Measurements from ENCODE around the gene LIN52.

Gene LIN52
- 8.1 to 27.5 (median 21.7) reads per million in 9 experiments for total RNA-seq

- H3K4me1 Mint-ChIP-seq (ENCODE audit: low read depth in 2 of 2), result peaks cover 21 to 34% of the 10 kb centered on the region in 2 donors
- H3K9me3 Mint-ChIP-seq, result no peaks in the 10 kb centered on the region
- peaks cover 13% of the 10 kb centered on the region for H3K36me3 Mint-ChIP-seq (ENCODE audit: insufficient read depth)
- ATAC-seq (replicated peaks) (peak; percentile 87), DNase-seq (peak; percentile 100)
- H3K27me3 Mint-ChIP-seq, result no peaks in the 10 kb centered on the region
- H3K4me3 Mint-ChIP-seq, result peak within 1 kb of the TSS; percentile 94 to 96
- H3K27ac Mint-ChIP-seq, result peak within 1 kb of the TSS; percentile 91 to 95
Measured at GRCh38 chr14:74084277-74085046, at the start of gene LIN52, which contains the start of gene ALDH6A1. Gene LIN52, plus strand, starts transcription at chr14:74084956. Its CDS starts 19 bp downstream, at chr14:74084975. Gene ALDH6A1, minus strand, starts transcription at chr14:74084453. Its CDS starts 59 bp downstream, at chr14:74084394.

- H3K36me3 Mint-ChIP-seq (ENCODE audit: insufficient read depth), result no peaks in the 10 kb centered on the region
Measured at GRCh38 chr14:74035556-74035955, 49.2 kb upstream of the LIN52 start.

DNA sequence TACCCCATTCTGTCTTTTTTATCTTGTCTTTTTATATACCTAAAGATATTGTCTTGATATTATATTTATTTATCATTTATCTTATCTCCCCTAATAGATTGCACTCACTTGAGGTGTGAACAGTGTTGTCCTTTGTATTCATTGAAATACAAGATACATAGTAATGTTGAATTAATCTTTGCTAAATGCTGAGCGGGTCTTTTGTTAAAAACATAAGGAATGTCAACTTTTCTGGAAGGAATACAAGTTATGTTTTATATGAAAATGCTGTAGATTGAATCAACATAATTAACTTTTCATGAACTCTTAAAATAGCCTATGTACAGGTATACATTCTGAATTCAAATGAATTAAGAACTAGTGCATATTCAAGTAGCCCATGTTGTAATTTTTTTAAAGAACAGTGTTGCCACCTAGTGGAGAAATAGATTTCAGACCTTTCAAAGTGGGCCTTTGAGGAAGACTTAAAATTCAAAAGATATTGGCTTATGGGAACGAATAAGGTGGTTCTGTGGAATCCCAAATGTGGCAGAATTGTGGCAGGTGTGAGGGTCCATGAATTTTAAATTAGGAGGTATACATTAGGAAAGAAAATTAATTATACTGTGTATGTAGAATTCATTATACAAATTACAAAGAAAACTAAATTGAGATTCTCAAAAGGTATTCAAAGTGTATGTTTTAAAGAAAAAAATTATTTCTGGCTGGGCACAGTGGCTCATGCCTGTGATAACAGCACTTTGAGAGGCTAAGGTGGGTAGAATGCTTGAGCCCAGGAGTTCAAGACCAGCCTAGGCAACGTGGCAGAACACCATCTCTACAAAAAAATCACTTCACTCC, 46.5 kb upstream of the LIN52 start:
- Mint-ChIP-seq H3K4me3 (no peak overlapping the region), H3K27ac (no peak overlapping the region), H3K36me3 (ENCODE audit: insufficient read depth) (no peaks in the 10 kb centered on the region), H3K4me1 (ENCODE audit: low read depth in 2 of 2) (no peaks in the 10 kb centered on the region), H3K9me3 (no peaks in the 10 kb centered on the region), H3K27me3 (no peaks in the 10 kb centered on the region)
- DNase-seq, result peak in 2 of 3 experiments; percentile 20 to 33
- ATAC-seq (replicated peaks), result peak; percentile 49

More at GRCh38 chr14:74035556-74035955, 49.2 kb upstream of the LIN52 start:
- H3K4me1 Mint-ChIP-seq (ENCODE audit: low read depth in 2 of 2), result no peaks in the 10 kb centered on the region
- H3K27me3 Mint-ChIP-seq, result no peaks in the 10 kb centered on the region
- DNase-seq, result no peak
- no peak overlapping the region for H3K27ac Mint-ChIP-seq
- ATAC-seq (replicated peaks), result no peak
- no peaks in the 10 kb centered on the region for H3K9me3 Mint-ChIP-seq
- no peak overlapping the region for H3K4me3 Mint-ChIP-seq

- ATAC-seq (replicated peaks) (no peak), DNase-seq (no peak)
- Mint-ChIP-seq H3K4me3 (no peak overlapping the region), H3K27me3 (no peaks in the 10 kb centered on the region), H3K9me3 (no peaks in the 10 kb centered on the region), H3K27ac (peak overlapping the region in 1 of 2 donors; percentile 68), H3K4me1 (ENCODE audit: low read depth in 2 of 2) (no peaks in the 10 kb centered on the region), H3K36me3 (ENCODE audit: insufficient read depth) (no peaks in the 10 kb centered on the region)
Measured at GRCh38 chr14:74042296-74042695, 42.5 kb upstream of the LIN52 start.

GRCh38 chr14:74045522-74045921, 39.2 kb upstream of the LIN52 start:
- DNase-seq (no peak), ATAC-seq (replicated peaks) (no peak)
- Mint-ChIP-seq H3K27me3 (no peaks in the 10 kb centered on the region), H3K36me3 (ENCODE audit: insufficient read depth) (no peaks in the 10 kb centered on the region), H3K9me3 (no peaks in the 10 kb centered on the region), H3K27ac (no peak overlapping the region), H3K4me3 (no peak overlapping the region), H3K4me1 (ENCODE audit: low read depth in 2 of 2) (no peaks in the 10 kb centered on the region)

DNA sequence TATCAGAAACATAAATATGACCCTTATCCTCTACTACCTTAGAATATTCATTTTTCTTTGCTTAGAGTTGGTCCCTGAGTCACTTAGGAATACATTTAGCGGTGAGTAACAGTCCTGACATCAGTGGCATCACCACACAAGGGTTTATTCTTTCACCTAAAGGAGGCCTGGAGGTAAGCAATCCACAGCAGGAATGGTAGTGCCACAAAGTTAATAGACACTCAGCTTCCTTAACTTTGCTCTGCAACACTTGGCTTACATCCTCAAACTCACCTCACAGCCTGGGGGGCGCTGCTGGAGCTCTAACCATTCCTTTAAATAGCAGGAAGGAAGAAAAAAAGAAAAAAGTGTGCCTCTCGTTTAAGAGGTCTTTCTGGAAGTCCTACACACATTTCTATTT, 36.5 kb upstream of the LIN52 start:
- Mint-ChIP-seq H3K4me3 (no peak overlapping the region), H3K27ac (peak overlapping the region in 1 of 2 donors; percentile 25), H3K4me1 (ENCODE audit: low read depth in 2 of 2) (no peaks in the 10 kb centered on the region), H3K27me3 (no peaks in the 10 kb centered on the region), H3K9me3 (no peaks in the 10 kb centered on the region), H3K36me3 (ENCODE audit: insufficient read depth) (no peaks in the 10 kb centered on the region)
- DNase-seq (no peak), ATAC-seq (replicated peaks) (no peak)

DNA sequence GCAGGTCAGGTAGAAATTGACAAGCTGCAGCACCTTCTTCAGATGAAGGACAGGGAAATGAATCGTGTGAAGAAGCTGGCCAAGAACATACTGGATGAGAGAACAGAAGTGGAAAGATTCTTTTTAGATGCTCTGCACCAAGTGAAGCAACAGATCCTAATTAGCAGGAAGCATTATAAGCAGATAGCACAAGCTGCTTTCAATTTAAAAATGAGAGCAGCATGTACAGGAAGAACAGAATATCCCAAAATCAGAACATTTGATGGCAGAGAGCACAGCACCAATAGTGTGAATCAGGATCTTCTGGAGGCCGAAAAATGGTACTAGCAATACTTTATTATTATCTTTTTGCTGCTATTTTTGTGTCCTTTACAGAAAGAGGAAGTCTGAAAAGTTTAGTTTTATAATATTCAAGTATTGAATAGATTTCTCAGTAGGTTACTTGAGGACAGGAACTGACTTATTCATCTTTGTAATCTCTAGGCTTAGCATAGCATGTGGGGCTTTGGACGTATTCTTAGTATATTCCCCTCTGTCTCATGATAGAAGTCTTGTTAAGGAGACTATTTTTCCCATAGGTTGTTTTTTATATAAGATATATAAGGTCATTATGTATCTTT, 34.8 kb upstream of the LIN52 start:
- H3K4me1 Mint-ChIP-seq (ENCODE audit: low read depth in 2 of 2), result no peaks in the 10 kb centered on the region
- no peak for DNase-seq
- H3K36me3 Mint-ChIP-seq (ENCODE audit: insufficient read depth), result peaks cover 2% of the 10 kb centered on the region
- no peak for ATAC-seq (replicated peaks)
- no peaks in the 10 kb centered on the region for H3K9me3 Mint-ChIP-seq
- peak overlapping the region in 1 of 2 donors; percentile 1 for H3K27ac Mint-ChIP-seq
- H3K27me3 Mint-ChIP-seq, result no peaks in the 10 kb centered on the region
- H3K4me3 Mint-ChIP-seq, result no peak overlapping the region

DNA sequence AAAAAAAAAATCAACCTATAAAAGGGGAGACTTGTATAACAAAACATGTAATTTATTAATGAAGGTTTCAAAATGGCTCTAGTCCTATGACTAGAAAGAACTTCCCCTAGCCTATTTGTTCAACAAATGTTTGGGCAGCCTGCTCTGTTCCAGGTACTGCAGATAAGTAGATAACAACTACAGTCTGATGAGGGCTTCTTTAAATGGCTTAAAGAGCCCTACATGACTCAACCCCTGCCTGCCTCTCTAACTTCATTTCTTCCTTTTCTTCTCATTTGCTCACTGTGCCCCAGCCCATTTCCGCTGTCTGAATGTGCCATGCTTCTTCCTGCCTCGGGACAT, 22.0 kb upstream of the LIN52 start:
- Mint-ChIP-seq H3K9me3 (no peaks in the 10 kb centered on the region), H3K4me3 (no peak overlapping the region), H3K36me3 (ENCODE audit: insufficient read depth) (peaks cover 54% of the 10 kb centered on the region), H3K4me1 (ENCODE audit: low read depth in 2 of 2) (no peaks in the 10 kb centered on the region), H3K27ac (peak overlapping the region in 1 of 2 donors; percentile 27), H3K27me3 (no peaks in the 10 kb centered on the region)
- no peak for DNase-seq
- ATAC-seq (replicated peaks), result no peak

GRCh38 chr14:74064426-74064825, 20.3 kb upstream of the LIN52 start:
- ATAC-seq (replicated peaks), result no peak
- Mint-ChIP-seq H3K36me3 (ENCODE audit: insufficient read depth) (peaks cover 48% of the 10 kb centered on the region), H3K4me1 (ENCODE audit: low read depth in 2 of 2) (no peaks in the 10 kb centered on the region), H3K4me3 (no peak overlapping the region), H3K27ac (peak overlapping the region in 1 of 2 donors; percentile 13), H3K27me3 (no peaks in the 10 kb centered on the region), H3K9me3 (no peaks in the 10 kb centered on the region)
- no peak for DNase-seq

GRCh38 chr14:74064883-74065282, 19.9 kb upstream of the LIN52 start:
- Mint-ChIP-seq H3K9me3 (no peaks in the 10 kb centered on the region), H3K4me3 (no peak overlapping the region), H3K27ac (no peak overlapping the region), H3K4me1 (ENCODE audit: low read depth in 2 of 2) (no peaks in the 10 kb centered on the region), H3K27me3 (no peaks in the 10 kb centered on the region), H3K36me3 (ENCODE audit: insufficient read depth) (peaks cover 47% of the 10 kb centered on the region)
- DNase-seq, result no peak
- ATAC-seq (replicated peaks), result no peak

DNA sequence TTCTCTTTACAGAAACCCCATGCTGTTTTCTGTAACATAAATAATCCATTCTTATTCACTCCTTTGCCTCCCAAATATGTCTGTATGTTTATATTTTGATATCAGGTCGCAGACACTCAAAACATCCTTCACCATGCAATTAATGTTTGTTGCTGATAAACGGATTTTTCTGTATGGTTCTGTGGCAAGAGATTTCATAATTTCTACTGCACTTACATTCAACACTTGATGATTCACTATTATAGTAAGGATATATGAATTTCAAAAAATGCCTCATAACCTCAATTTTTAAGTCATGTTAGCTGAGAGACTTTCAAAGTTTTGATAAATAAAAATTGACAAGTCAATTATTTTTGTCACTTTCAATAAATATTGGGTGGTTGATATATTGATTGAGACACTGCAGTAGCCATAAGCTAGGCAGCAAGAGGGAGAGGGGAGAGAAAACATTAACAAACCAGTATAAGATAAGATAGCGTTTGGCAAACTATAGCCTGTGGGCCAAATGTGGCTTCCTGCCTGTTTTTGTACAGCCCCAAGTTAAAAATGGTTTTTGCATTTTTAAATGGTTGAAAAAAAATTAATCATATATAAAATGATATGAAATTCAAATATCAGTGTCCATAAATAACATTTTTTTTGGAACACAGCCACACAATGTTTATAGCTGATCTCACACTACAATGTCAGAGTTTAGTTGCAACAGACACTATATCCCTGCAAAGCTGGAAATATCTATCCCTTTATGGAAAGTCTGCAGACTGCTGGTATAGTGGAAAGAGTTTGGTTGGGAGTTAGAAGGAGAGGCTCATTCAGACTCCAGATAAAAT, 18.8 kb upstream of the LIN52 start:
- H3K27me3 Mint-ChIP-seq, result no peaks in the 10 kb centered on the region
- H3K27ac Mint-ChIP-seq, result no peak overlapping the region

DNA sequence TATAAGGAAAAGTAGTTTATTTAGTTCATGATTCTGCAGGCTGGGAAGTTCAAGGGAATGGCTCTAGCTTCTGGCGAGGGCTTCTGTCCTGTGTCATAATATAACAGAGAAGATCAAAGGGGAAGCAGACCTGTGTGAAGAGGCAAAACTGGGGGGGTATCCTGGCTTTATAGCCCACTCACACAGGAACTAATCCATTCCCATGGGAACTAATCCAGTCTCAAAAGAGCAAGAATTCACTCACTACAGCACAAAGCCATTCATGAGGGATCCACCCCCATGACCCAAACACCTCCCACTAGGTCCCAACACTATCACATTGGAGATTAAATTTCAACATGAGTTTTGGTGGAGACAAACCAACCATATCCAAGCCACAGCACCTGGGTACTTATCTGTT, 7.4 kb upstream of the LIN52 start:
- no peak for ATAC-seq (replicated peaks)
- H3K4me1 Mint-ChIP-seq (ENCODE audit: low read depth in 2 of 2), result peaks cover 0 to 3% of the 10 kb centered on the region in 2 donors
- no peaks in the 10 kb centered on the region for H3K27me3 Mint-ChIP-seq
- no peak overlapping the region for H3K27ac Mint-ChIP-seq
- no peaks in the 10 kb centered on the region for H3K9me3 Mint-ChIP-seq
- H3K4me3 Mint-ChIP-seq, result no peak overlapping the region
- no peak for DNase-seq
- no peaks in the 10 kb centered on the region for H3K36me3 Mint-ChIP-seq (ENCODE audit: insufficient read depth)

More for the DNA sequence above, 18.8 kb upstream of the LIN52 start:
- no peak for ATAC-seq (replicated peaks)
- Mint-ChIP-seq H3K9me3 (no peaks in the 10 kb centered on the region), H3K4me3 (no peak overlapping the region), H3K4me1 (ENCODE audit: low read depth in 2 of 2) (no peaks in the 10 kb centered on the region), H3K36me3 (ENCODE audit: insufficient read depth) (peaks cover 43% of the 10 kb centered on the region)
- DNase-seq, result no peak

Data from effector memory CD8-positive, alpha-beta T cell (primary cell).